Type B pancreatic cell (in vitro differentiated cells): ENCODE data around the gene AP3B1. TPM values are rescaled to one million over a fixed set of nuclear protein-coding genes. Genes with fewer than 3 reads are reported as not detected.

Experiments used
- DNase-seq: peaks from one replicate; pipeline ENCODE4 v3.0.0; 2021; ENCODE audit warnings: mixed read lengths; ENCODE audit not compliant: unreplicated experiment; ENCODE audit errors: extremely low spot score
- H3K27ac Mint-ChIP-seq: 2 replicates; pipeline ENCODE4 v1.8.0; 2021; ENCODE audit warnings: mild to moderate bottlenecking, mixed read lengths
- H3K27me3 Mint-ChIP-seq: 2 replicates; pipeline ENCODE4 v1.8.0; 2021; ENCODE audit warnings: mixed read lengths
- H3K36me3 Mint-ChIP-seq: 2 replicates; pipeline ENCODE4 v1.8.0; 2021; ENCODE audit warnings: mixed read lengths
- H3K4me1 Mint-ChIP-seq: one replicate; pipeline ENCODE4 v1.8.0; 2021; ENCODE audit warnings: mixed read lengths; ENCODE audit not compliant: unreplicated experiment
- H3K4me3 Mint-ChIP-seq: 2 replicates; pipeline ENCODE4 v1.8.0; 2021; ENCODE audit warnings: mild to moderate bottlenecking, mixed read lengths
- H3K9me3 Mint-ChIP-seq: 2 replicates; pipeline ENCODE4 v1.8.0; 2021; ENCODE audit warnings: mixed read lengths
- CTCF ChIP-seq: fragments of 200-600 bp; sonication (generic); conservative IDR thresholded peaks from 2 replicates; pipeline ENCODE4 v1.5.0; 2021; ENCODE audit warnings: antibody characterized with exemption, mild to moderate bottlenecking
- total RNA-seq: library from RNA; stranded (reverse); gene quantifications from 2 replicates; pipeline ENCODE4 v1.2.1, GENCODE V29; 2021; ENCODE audit warnings: low replicate concordance

AP3B1 gene
- total RNA-seq, 1 donor from 2014 or later: 48.4 TPM

GRCh38 chr5:78025540-78025939 lies 269.0 kb downstream of the AP3B1 start:
- no peak for TF ChIP-seq CTCF
- no peaks in the 10 kb centered on the region for H3K27me3 Mint-ChIP-seq
- H3K4me1 Mint-ChIP-seq: no peaks in the 10 kb centered on the region
- no peak overlapping the region for H3K4me3 Mint-ChIP-seq
- peak overlapping the region; percentile 19 for H3K27ac Mint-ChIP-seq
- H3K36me3 Mint-ChIP-seq: peaks cover 16% of the 10 kb centered on the region
- DNase-seq: no peak
- H3K9me3 Mint-ChIP-seq: no peaks in the 10 kb centered on the region

- TF ChIP-seq CTCF: no peak
- Mint-ChIP-seq H3K9me3 (no peaks in the 10 kb centered on the region), H3K27ac (no peak overlapping the region), H3K36me3 (peaks cover 5% of the 10 kb centered on the region), H3K4me1 (no peaks in the 10 kb centered on the region), H3K27me3 (no peaks in the 10 kb centered on the region), H3K4me3 (no peak overlapping the region)
- DNase-seq: no peak
Measured at GRCh38 chr5:78019744-78020143, 274.8 kb downstream of the AP3B1 start.

GRCh38 chr5:78016863-78017529 lies 277.5 kb downstream of the AP3B1 start:
- no peaks in the 10 kb centered on the region for H3K9me3 Mint-ChIP-seq
- H3K27ac Mint-ChIP-seq: no peak overlapping the region
- no peaks in the 10 kb centered on the region for H3K27me3 Mint-ChIP-seq
- no peak for TF ChIP-seq CTCF
- no peak for DNase-seq
- H3K4me1 Mint-ChIP-seq: no peaks in the 10 kb centered on the region
- no peak overlapping the region for H3K4me3 Mint-ChIP-seq
- H3K36me3 Mint-ChIP-seq: peaks cover 7% of the 10 kb centered on the region

- H3K27ac Mint-ChIP-seq: no peak overlapping the region
- H3K9me3 Mint-ChIP-seq: no peaks in the 10 kb centered on the region
- peaks cover 6% of the 10 kb centered on the region for H3K4me1 Mint-ChIP-seq
- TF ChIP-seq CTCF: no peak
- no peaks in the 10 kb centered on the region for H3K27me3 Mint-ChIP-seq
- DNase-seq: no peak
- no peak overlapping the region for H3K4me3 Mint-ChIP-seq
- peaks cover 7% of the 10 kb centered on the region for H3K36me3 Mint-ChIP-seq
Measured at GRCh38 chr5:78009937-78010527, 284.5 kb downstream of the AP3B1 start.

GRCh38 chr5:78008356-78008967 lies 286.0 kb downstream of the AP3B1 start:
- DNase-seq: no peak
- Mint-ChIP-seq H3K36me3 (peaks cover 4% of the 10 kb centered on the region), H3K27me3 (no peaks in the 10 kb centered on the region), H3K4me3 (no peak overlapping the region), H3K27ac (no peak overlapping the region), H3K4me1 (peaks cover 19% of the 10 kb centered on the region), H3K9me3 (no peaks in the 10 kb centered on the region)
- TF ChIP-seq CTCF: peak; percentile 88
